ENCODE data around the gene PLA2G4B. TPM values are rescaled to one million over a fixed set of nuclear protein-coding genes. Genes with fewer than 3 reads are reported as not detected.

The PLA2G4B gene
- polyA plus RNA-seq, 4 donors, result 7.6 to 9.1 (median 8.2) TPM

DNA sequence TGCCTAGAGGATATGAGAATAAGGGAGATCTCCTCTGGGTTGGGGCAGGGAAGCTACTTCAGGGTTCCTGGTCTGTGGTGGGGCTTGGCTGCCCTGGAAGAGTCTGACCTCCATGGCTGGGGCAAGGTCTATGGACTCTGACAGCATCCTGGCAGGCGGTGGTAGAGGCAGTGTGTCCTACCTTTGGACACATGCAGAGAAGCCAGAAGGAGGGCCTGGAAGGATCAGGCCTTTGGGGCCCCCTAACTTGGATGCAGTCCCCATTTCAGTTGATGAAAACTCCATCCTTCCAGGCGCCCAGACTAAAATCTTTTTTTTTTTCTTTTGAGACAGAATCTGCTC, 44.8 kb downstream of the PLA2G4B start:
- no peak for DNase-seq (ENCODE audit: low read depth in 4 of 4, low spot score in 3 of 4)

DNA sequence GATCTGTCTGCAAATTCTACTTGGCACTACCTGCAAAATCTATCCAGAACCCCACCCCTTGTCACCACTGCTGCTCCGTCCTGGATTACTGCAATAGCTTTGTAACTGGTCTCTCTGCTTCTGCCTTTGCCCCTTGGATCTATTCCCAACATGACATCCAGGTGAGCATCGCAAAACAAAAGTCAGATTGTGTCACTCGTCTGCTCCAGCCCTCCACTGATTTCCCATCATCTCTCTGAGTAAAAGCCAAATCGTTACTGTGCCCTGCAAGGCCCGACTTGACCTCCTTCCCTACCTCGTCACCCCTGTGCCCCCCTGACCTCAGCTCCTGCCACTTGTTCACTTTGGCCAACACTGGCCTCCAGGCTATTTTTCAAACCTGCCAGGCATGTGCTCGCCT, 45.8 kb downstream of the PLA2G4B start:
- no peak for DNase-seq (ENCODE audit: low read depth in 4 of 4, low spot score in 3 of 4)

DNA sequence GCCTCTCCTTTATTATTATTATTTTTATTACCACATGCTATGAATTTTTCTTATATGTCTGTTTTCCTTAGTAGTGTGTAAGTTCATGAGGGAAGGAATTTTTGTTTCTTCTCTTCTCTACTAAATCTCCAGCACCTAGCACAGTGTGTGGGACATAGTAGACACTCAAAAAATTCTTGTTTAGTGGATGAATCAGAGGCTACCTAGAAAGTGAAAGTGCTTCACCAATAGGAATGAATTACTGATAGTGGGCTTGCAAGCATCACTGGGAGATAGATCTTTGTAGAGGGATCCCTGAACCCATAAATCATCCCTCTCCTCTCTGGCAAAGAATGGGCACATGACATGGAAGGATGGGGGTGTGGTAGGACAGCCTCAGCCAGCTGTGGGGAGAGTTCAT, 46.7 kb downstream of the PLA2G4B start:
- no peak for DNase-seq (ENCODE audit: low read depth in 4 of 4, low spot score in 3 of 4)

DNA sequence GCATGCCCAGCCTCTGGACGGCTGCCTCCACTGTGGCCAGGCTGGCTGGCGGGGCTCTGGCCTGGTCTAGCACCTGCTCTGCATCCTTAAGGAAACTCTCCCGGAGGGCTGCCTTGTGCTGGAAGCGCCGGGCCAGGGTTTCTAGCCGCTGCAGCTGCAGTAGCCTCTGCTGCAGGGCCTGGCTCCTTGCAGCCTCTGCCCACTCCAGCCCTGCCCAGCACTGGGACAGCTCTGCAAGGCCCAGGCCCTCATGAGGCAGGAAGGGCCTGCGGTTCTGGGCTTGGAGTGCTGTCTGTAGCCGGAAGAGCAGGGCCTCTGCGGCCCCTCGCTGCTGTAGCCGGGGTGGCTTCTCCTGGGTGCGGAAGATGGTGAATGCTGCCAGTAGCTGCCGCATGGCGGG, 47.2 kb downstream of the PLA2G4B start:
- DNase-seq (ENCODE audit: low read depth in 4 of 4, low spot score in 3 of 4), result no peak

DNA sequence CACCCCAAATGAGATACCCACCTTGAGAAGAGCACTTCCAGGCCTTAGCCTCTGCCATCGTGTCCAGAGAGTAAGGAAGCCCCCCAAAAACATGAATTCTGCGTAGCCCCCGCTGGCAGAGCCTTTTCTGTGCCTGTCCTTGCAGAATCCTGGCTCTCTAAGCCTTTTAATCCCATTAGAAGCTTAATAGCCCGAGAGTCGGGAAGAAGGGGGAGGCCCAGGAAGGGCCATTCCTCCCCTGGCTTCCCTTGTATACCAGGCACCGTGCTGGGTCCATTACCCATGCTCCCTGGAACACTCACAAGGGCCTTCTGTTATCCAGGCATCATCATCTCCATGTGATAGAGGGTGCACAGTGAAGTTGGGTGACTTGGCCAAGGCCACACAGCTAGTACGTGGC, 48.1 kb downstream of the PLA2G4B start:
- DNase-seq (ENCODE audit: low read depth in 4 of 4, low spot score in 3 of 4), result no peak

DNA sequence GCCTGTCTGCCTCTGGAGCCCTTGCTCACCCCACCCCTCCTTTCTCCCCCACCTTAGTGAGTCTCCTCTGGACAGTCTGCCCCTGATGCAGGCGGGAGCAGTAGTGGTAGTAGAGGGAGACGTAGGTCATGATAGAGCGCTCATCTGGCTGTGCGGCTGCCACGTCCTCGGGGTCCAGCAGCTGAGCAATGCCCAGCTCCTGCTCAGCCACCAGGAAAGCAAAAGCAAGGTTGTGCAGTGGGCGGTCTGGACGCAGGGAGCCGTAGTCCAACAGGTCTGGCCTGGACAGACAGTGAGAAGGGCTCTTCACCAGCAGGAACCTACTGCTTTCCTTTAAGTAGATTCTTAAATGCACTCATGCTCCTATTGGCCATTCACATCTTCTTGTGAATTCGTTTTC, 48.5 kb downstream of the PLA2G4B start:
- no peak for DNase-seq (ENCODE audit: low read depth in 4 of 4, low spot score in 3 of 4)

DNA sequence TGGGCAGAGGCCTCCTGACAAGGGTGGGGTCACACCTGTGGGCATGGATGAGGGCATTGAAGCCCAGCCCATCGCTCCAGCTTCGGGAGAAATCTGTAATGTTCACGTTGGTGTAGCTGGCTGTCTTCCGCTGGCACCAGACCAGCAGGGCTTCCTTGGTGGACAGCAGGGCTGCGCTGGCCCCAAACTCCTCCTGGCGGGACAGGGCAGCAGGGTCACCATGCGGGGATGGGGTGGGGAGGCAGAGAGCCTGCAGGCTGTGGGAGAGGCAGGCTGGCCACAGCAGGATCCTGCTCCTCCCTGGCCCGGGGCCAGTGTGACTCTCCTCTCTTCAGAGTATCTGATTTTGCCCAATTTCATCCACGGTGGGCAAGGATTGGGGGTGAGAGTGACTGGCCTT, 49.2 kb downstream of the PLA2G4B start:
- no peak for DNase-seq (ENCODE audit: low read depth in 4 of 4, low spot score in 3 of 4)

DNA sequence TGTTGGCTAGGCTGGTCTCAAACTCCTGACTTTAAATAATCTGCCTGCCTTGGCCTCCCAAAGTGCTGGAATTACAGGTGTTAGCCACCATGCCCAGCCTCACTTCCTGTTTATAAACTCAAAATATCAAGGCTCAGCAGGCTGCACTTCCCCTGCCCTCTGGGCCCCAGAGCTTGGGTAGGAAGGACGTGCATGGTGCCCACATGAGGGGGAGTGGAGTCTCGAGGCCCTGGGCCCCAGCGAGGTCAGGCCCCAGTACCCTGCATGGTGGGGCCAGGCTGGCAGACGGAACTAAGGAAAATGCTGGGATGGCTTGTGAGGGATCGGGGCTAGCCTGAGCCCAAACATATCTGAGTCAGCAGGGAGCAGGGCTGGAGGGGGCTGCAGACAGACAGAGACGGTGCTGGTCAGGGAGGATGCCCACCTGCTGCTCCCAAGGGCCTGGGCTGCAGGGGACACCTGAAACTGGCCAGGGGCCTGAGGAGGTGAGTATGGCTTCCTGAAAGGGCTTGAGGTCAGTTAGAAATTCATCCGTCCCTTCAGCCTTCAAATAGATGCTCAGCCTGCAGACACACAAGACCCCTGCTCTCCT, 50.1 kb downstream of the PLA2G4B start:
- no peak for DNase-seq (ENCODE audit: low read depth in 4 of 4, low spot score in 3 of 4)

DNA sequence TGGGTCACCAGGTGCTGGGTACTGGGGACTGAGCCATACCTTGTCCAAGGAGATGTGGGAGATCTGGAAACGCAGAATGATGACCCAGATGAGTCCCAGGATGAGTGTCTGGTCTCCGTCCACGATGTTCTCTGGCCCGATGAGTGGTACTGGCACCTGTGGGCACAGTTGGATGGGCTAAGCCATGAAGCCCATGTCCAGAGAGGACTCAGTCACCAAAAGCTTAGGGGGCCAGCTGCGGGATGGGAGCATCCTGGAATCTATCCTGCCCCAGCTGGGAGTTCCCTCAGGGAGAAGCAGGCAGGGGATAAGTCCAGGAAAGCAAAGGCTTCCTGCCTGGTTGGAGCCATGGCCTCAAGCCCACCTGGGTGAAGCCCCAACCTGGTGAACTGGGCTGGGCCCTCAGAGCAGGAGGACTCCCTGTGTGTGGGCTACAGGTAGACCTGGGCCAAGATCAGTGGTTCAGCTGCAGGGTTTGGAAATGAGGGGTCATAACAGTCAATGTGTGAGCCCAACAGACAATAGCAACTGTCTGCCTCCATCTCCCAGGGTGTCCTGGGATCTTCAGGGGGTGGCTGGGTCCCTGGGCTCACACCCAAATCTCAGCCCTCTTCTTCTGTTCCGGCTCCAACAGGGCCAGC, 51.5 kb downstream of the PLA2G4B start:
- DNase-seq (ENCODE audit: low read depth in 4 of 4, low spot score in 3 of 4), result no peak

DNA sequence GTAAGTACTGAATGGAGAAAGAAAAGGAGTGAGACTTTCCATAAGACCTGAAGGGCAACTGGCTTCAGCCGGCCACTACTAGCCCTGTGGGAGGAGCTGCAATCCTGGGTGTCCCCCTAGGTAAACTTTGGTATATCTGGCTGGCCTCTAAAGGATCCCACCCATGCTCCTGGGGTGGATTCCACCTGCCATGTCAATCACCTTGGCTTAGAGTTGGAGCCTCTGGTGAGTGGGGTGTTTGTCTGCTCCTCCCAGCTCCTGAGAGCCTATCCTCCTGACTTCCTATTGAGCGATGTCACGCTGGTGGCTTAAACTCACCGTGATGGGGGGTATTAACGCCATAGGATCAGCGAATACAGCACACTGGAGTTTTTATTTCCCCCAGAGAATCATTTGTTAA, 52.6 kb downstream of the PLA2G4B start:
- no peak for DNase-seq (ENCODE audit: low read depth in 4 of 4, low spot score in 3 of 4)

DNA sequence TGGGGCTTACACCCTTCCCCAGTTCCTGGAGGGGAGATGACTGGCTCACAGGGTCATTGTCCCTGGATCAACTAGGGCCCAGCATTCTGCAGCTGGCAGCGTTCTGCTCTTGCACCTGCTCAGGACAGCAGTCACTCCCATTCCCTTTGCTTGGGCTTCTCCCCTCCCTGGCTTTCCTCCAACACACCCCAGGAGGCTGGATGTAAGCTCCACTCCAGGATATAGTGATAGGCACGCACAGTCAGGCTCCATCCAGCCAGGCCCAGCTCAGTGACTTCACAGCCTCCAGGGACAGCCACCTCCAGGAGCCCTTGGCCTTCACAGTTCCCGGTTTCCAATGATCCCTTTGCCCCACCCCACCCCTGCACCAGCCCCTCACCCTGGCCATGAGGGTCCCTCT, 53.3 kb downstream of the PLA2G4B start:
- no peak for DNase-seq (ENCODE audit: low read depth in 4 of 4, low spot score in 3 of 4)

DNA sequence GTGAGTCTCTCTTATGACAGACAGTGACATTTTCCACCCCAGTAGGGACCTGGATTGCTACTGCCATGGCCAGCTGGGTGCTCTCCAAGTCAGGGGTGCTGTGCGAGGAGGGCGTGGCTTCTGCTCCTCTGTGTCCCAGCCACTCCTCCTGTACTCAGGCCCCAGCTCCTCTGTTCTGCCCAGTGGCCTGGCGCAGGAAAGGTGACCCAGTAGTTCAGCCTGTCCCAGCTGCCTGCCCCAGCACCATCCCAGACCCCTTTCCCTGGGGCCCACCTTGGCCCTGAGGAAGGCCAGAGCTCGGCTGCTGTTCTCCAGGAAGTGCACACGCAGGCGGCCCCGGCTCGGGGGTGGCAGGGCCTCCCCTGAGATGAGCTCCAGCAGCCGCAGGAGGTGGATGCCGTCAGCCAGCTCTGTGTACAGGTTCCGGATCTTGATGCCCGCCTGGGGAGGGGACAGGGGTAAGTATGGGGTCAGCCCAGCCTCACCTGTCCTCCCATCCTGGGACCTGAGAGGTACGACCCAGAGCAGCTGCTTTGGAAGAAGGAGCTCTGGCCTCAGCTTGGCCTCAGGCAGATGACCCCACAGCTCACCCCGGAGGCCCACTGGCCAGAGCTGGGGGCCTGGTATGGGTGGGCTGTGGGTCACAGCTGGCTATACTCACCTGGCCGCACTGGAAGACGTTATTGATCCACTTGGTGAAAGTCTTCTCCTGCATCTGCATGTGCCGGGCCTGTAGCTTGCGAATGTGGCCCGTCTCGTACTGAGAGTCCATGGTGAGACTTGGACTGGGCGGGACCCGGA, 54.2 kb downstream of the PLA2G4B start:
- DNase-seq (ENCODE audit: low read depth in 4 of 4, low spot score in 3 of 4), result no peak

DNA sequence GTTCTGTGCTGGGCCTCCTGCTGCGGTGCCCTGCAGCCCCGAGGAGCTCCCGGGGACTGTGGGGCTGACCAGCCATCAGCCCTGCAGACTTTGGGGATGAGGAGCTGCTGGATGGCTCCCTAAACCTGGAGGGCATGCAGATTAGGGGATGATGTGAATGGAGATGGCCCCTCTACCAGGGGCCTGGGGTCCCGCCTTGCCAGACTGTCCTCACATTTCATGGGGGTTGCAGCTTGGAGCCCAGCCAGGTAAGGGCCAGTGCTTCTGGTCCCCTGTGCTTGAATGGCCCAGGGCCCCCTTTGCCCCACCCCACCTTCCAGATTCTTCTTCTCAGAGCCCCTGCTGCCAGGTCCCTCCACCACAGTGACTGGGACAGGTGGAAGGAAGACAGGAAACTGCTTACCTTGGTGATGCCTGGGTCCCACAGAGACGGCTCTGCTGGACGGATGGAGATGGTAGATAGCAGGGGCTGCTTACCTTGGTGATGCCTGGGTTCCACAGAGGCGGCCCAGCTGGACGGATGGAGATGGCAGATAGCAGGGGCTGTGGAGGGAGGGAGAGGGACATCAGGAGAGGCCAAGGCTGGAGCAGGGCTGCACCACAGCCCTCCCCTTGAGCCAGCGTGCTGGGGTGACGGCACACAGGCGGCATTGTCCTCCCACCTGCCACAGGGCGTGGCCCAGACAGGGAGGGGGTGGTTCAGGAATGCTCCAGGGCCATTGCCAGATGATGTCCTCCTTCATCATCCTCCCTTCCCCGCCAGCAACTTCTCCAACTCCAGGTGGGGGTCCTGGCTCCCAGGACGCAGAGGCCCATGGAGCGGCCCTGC, 55.0 kb downstream of the PLA2G4B start, which contains the start of gene SPTBN5:
TSS of gene SPTBN5 (minus strand) at position 632 of the 829 bp plus-strand sequence. CDS start at position 76, 556 bp downstream.
- no peak for DNase-seq (ENCODE audit: low read depth in 4 of 4, low spot score in 3 of 4)

DNA sequence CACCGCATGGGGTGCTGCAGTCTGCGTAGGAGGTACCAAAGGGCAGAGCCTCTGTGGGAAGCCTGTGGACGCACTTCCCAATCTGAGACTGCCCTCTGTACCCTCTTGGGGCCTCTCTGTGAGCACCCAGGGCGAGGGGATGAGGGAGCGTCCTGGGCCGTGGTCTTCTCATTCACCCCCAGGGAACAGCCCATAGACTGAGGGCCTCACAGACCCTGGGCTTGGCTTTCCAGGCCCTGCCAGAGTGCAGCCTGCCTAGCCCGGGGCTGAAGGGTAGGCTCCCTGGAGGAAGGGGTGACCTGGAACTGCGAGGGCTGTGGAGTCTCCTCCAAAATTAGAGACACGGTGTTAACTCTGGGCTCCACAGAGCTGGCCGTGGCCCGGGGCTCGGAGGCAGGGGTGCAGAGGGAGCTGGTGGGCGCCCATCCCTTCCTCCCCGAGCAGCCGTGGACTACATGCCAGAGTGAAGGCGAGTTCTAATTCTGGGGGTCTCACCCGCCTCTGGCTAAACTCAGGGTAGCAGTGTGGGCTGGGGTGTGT, 55.7 kb downstream of the PLA2G4B start:
- no peak for DNase-seq (ENCODE audit: low read depth in 4 of 4, low spot score in 3 of 4)

DNA sequence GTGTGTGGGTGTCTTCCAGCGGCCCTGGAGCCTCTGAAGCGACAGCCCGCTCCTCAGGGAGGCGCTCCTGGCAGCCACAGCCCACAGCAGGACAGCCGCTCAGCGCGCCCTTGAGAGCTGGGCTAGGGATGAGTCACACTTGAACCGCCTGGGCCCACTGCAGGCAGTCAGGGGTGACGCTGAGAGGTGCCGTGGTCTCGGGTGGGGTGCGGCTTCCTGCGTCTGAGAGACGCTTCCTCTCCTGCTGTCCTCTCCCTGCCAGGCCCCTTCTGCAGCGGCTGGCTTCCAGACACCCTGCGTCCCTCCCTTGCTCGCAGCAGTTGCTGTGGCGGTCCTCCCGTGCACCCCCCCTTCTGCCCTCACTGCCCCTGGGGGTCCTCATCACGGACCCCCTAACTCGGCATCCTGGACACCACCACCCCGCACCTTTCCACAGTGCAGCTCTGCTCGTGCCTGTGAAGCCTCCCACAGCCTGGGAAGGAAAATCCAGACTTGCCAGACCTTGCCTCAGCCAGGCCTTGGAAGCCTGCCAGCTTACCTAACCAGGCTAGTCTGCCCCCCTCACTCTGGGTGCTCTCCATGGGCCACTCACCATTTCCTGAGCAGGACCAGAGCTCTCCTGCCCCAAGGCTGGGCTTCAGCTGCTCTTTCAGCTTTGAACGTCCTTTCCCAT, 56.3 kb downstream of the PLA2G4B start:
- DNase-seq (ENCODE audit: low read depth in 4 of 4, low spot score in 3 of 4), result no peak

DNA sequence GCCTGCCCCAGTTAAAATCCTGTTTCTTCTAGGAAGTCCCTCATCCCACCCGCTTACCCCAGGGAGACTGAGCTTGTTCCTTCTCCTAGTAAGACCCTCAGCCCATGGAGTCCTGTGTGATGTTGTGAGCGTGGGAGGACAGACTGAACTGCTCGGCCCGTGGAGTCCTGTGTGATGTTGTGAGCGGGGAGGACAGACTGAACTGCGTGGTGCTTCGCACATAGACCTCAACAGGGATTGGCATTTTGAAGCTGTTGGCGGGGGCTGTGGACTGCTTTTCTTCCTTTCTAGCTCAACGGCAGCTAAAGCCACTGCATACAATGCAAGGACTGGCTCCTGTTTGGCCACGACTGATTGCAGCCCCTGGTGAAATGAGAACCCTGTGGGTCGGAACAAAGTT, 56.8 kb downstream of the PLA2G4B start:
- no peak for DNase-seq (ENCODE audit: low read depth in 4 of 4, low spot score in 3 of 4)

DNA sequence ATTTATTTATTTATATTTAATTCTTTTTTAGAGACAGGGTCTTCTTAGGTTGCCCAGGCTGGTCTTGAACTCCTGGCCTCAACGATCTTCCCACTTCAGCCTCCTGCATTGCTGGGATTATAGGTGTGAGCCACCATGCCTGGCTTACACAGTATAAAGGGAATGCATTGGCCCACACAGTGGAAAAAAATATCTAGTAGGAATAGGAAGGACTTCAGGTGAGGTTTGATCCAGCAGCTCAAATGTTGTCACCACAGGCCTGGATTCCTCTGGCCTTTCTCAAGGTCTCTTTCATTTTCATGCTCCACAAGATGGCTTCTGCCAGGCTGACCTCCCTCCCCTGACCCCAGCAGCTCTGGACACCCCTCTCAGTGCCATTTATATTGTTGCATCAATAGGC, 57.3 kb downstream of the PLA2G4B start:
- no peak for DNase-seq (ENCODE audit: low read depth in 4 of 4, low spot score in 3 of 4)

DNA sequence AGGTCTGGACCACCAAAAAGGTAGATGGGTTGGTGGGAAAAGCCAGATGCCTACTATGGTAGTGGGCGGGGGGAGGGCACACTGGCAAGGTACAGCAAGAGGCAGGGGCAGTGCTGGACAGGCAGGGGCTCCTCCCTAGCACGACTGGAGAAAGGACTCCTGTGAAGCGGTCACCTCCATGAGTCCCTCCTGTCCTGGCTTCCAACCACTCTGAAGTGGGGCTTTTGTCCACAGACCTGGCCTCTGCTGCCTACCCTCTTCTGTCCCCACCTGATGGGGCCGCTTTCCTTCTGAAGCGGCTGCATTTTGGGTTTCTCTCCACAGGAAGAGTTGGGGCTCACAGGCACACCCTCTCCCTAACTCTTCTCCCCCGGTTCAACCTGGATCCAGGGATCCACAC, 57.9 kb downstream of the PLA2G4B start:
- DNase-seq (ENCODE audit: low read depth in 4 of 4, low spot score in 3 of 4), result no peak

DNA sequence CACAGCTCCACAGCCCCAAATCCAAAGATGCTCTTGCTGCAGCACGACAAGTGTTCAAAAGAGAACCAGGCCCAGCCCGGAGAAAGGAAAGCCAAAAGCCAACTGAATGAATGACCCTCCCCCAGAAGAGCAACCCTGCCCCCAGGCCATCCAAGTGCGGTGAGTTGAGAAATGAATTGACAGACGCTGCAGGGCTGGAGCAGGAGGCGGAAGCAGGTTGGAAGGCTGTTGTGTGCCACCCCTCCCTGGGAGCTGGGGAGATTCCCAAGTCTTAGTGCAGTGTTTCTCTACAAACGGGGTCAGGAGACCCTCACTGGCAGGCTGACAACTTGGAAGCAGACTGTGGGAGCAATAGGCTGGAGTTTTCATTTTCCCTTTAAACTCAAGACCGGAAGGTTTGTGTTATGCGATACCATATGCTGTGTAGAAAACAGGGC, 58.7 kb downstream of the PLA2G4B start:
- no peak for DNase-seq (ENCODE audit: low read depth in 4 of 4, low spot score in 3 of 4)
